Measurements from ENCODE around the gene DNAAF9.

- no peak for TF ChIP-seq CTCF (IDR thresholded peaks at IDR 0.05; ENCODE audit: control extremely low read depth in 1 of 3, insufficient read depth in 1 of 3, low read depth in 1 of 3, low read length in 3 of 3)
- no peak for TF ChIP-seq JUN (IDR thresholded peaks at IDR 0.05; ENCODE audit: low read depth, low read length)
- no peak for TF ChIP-seq EZH2 (IDR thresholded peaks at IDR 0.05; ENCODE audit: low read depth, low read length, severe bottlenecking)
- TF ChIP-seq POLR2AphosphoS5 (IDR thresholded peaks at IDR 0.05; ENCODE audit: low read depth, low read length), result no peak
- TF ChIP-seq SIX5 (IDR thresholded peaks at IDR 0.05; ENCODE audit: low read depth, low read length), result no peak
- no peak for TF ChIP-seq HDAC6 (IDR thresholded peaks at IDR 0.05; ENCODE audit: low read depth, low read length)
- no peak for TF ChIP-seq GTF2F1 (IDR thresholded peaks at IDR 0.05; ENCODE audit: borderline replicate concordance, low read depth, low read length)
- no peak for TF ChIP-seq CBX8 (IDR thresholded peaks at IDR 0.05; ENCODE audit: borderline replicate concordance, low read depth, low read length)
- TF ChIP-seq EP300 (IDR thresholded peaks at IDR 0.05; ENCODE audit: borderline replicate concordance in 1 of 2, low read depth in 2 of 2, low read length in 2 of 2), result no peak
- no peak for TF ChIP-seq BRCA1 (IDR thresholded peaks at IDR 0.05; ENCODE audit: low read depth, low read length)
- TF ChIP-seq RAD21 (IDR thresholded peaks at IDR 0.05 in 1 of 2, conservative IDR thresholded peaks at IDR 0.05 in 1 of 2; ENCODE audit: low read depth in 2 of 2, low read length in 2 of 2), result no peak
- no peak for TF ChIP-seq CHD2 (IDR thresholded peaks at IDR 0.05; ENCODE audit: low read length)
- TF ChIP-seq POLR2A (IDR thresholded peaks at IDR 0.05; ENCODE audit: control extremely low read depth in 1 of 2, low read depth in 2 of 2, low read length in 2 of 2), result no peak
- no peak for TF ChIP-seq BCL11A (IDR thresholded peaks at IDR 0.05; ENCODE audit: low read depth in 2 of 2, low read length in 2 of 2)
Observed at GRCh38 chr20:3396492-3396891, 11.0 kb downstream of the DNAAF9 start.
